Measurements from ENCODE around the gene PROSER2. TPM values are rescaled to one million over a fixed set of nuclear protein-coding genes. Genes with fewer than 3 reads are reported as not detected.

Gene PROSER2
- total and polyA plus RNA-seq, 9 of the 15 experiments (the other 6 are each of a cell fraction or from before 2014, with no cell fraction given), result 0.62 to 14.8 (median 2.9) TPM

GRCh38 chr10:11813177-11813576 lies 10.0 kb upstream of the PROSER2 start (continued):
- no peak for TF ChIP-seq MGA (IDR thresholded peaks at IDR 0.05)
